ENCODE data around the gene STARD5.

STARD5 gene

GRCh38 chr15:81292523-81293001 is 31.4 kb downstream of the STARD5 start:
- no peak for DNase-seq

- DNase-seq = no peak
Measured at GRCh38 chr15:81291916-81292522, 31.9 kb downstream of the STARD5 start.

- no peak for DNase-seq
Measured at GRCh38 chr15:81289910-81290309, 34.0 kb downstream of the STARD5 start.

- no peak for DNase-seq
Measured at GRCh38 chr15:81288616-81289015, 35.3 kb downstream of the STARD5 start.

GRCh38 chr15:81288040-81288439 is 35.9 kb downstream of the STARD5 start:
- DNase-seq = no peak

GRCh38 chr15:81286621-81287121 is 37.3 kb downstream of the STARD5 start:
- no peak for DNase-seq

GRCh38 chr15:81285461-81285860 is 38.5 kb downstream of the STARD5 start:
- no peak for DNase-seq

- DNase-seq = no peak
Measured at GRCh38 chr15:81284256-81285031, 39.5 kb downstream of the STARD5 start.

- no peak for DNase-seq
Measured at GRCh38 chr15:81282911-81283310, 41.0 kb downstream of the STARD5 start.

GRCh38 chr15:81282606-81282895 is 41.4 kb downstream of the STARD5 start:
- no peak for DNase-seq

GRCh38 chr15:81281766-81282605 is 42.0 kb downstream of the STARD5 start:
- no peak for DNase-seq

GRCh38 chr15:81281456-81281735 is 42.5 kb downstream of the STARD5 start:
- no peak for DNase-seq

GRCh38 chr15:81280696-81281455 is 43.1 kb downstream of the STARD5 start:
- no peak for DNase-seq

- DNase-seq = no peak
Measured at GRCh38 chr15:81279621-81280485, 44.1 kb downstream of the STARD5 start.

GRCh38 chr15:81278306-81279029 is 45.5 kb downstream of the STARD5 start:
- DNase-seq = no peak

- DNase-seq = no peak
Measured at GRCh38 chr15:81277851-81278250, 46.1 kb downstream of the STARD5 start.

- no peak for DNase-seq
Measured at GRCh38 chr15:81276967-81277366, 47.0 kb downstream of the STARD5 start.

- DNase-seq = no peak
Measured at GRCh38 chr15:81275711-81276392, 48.1 kb downstream of the STARD5 start.

GRCh38 chr15:81274931-81275707 is 48.8 kb downstream of the STARD5 start:
- peak; percentile 51 for DNase-seq
